HCT116 (cell line): ENCODE measurements around the gene PRKAA1. TPM values are rescaled to one million over a fixed set of nuclear protein-coding genes. Genes with fewer than 3 reads are reported as not detected.

Experiments used
- ATAC-seq: fragments of 200-7000 bp; cut with Tn5 transposase; 2 replicates; pipeline ENCODE4 v1.9.1; 2020; ENCODE audit warnings: mild to moderate bottlenecking, moderate library complexity
- Bru-seq: library from RNA; stranded (reverse); fragments of 400-500 nt; gene quantifications from one replicate; lab custom pipeline; 2021; lab: Mats Ljungman, UMichigan
- BruChase-seq, 2 experiments: library from RNA; stranded (reverse); fragments of 400-500 nt; gene quantifications; one replicate each; lab custom pipeline; 2021; lab: Mats Ljungman, UMichigan
- BruUV-seq: library from RNA; stranded (reverse); fragments of 400-500 nt; replicated peaks from 2 replicates; lab custom pipeline; 2021; lab: Mats Ljungman, UMichigan
- CTCF ChIA-PET: fragments of 300-600 bp; sonication (Branson Sonifier 250); formaldehyde crosslinking; loops from one replicate; lab custom pipeline; 2021; ENCODE audit warnings: antibody characterized with exemption; lab: Charles Lee
- POLR2A ChIA-PET: fragments of 300-600, 350-600 bp; sonication (Branson Sonifier 250); formaldehyde crosslinking; loops from one replicate; lab custom pipeline; 2021; ENCODE audit warnings: antibody characterized with exemption; lab: Charles Lee
- RAD21 ChIA-PET, 2 experiments: fragments of 300-600 bp; sonication (Branson Sonifier 250); formaldehyde crosslinking; loops; one replicate each; lab custom pipeline; 2023; ENCODE audit warnings: low total read pairs in 2 of 2; ENCODE audit not compliant: uncharacterized antibody in 2 of 2, unreplicated experiment in 2 of 2, low non-redundant PET in 1 of 2; lab: Charles Lee
- DNase-seq: peaks from one replicate; pipeline ENCODE4 v3.0.0-alpha.2; 2010; ENCODE audit warnings: low read depth, low spot score
- H2AFZ ChIP-seq: fragments of 200-600 bp; shearing (Covaris generic), sonication (generic); 2 replicates; pipeline ENCODE4 v1.6.1; 2017; ENCODE audit warnings: low read depth, mixed run types, mixed read lengths, antibody characterized with exemption, low read length; ENCODE audit not compliant: poor library complexity, severe bottlenecking
- H3K27ac ChIP-seq: 2 replicates; pipeline ENCODE4 v1.5.1; 2012; ENCODE audit warnings: low read depth, low read length
- H3K27me3 ChIP-seq: fragments of 200-600 bp; sonication (generic); 2 replicates; pipeline ENCODE4 v1.6.1; 2016; ENCODE audit warnings: mixed run types, low read length, mixed read lengths; ENCODE audit not compliant: insufficient read depth
- H3K36me3 ChIP-seq, 2 experiments: fragments of 200-500 bp in 1 of 2; fragments of 200-600 bp in 1 of 2; sonication (Bioruptor generic) in 1 of 2; sonication (generic) in 1 of 2; 2 replicates each; pipeline versions ENCODE4 v1.5.1 to v1.6.1; 2014 to 2016; ENCODE audit warnings: low read length in 2 of 2, inconsistent platforms in 1 of 2, mixed read lengths in 1 of 2, mixed run types in 1 of 2; ENCODE audit not compliant: insufficient read depth in 2 of 2, control insufficient read depth in 1 of 2
- H3K4me1 ChIP-seq, 2 experiments: fragments of 200-600 bp in 1 of 2; sonication (generic) in 1 of 2; 2 replicates each; pipeline versions ENCODE4 v1.5.1 to v1.6.1; 2012 to 2017; ENCODE audit warnings: low read length in 2 of 2, inconsistent platforms in 1 of 2, mild to moderate bottlenecking in 1 of 2, mixed read lengths in 1 of 2, mixed run types in 1 of 2, moderate library complexity in 1 of 2; ENCODE audit not compliant: insufficient read depth in 2 of 2, control insufficient read depth in 1 of 2
- H3K4me2 ChIP-seq: fragments of 200-600 bp; sonication (generic); 2 replicates; pipeline ENCODE4 v1.6.1; 2017; ENCODE audit warnings: mixed run types, low read length, mixed read lengths
- H3K4me3 ChIP-seq, 2 experiments: fragments of 200-600 bp in 1 of 2; sonication (generic) in 1 of 2; replicated peaks in 1 of 2; 2 replicates each; pipeline ENCODE4 v1.5.1; 2011 to 2016; ENCODE audit warnings: low read length in 2 of 2, control low read depth in 1 of 2, low read depth in 1 of 2, mild to moderate bottlenecking in 1 of 2, mixed read lengths in 1 of 2, mixed run types in 1 of 2
- H3K79me2 ChIP-seq: fragments of 200-600 bp; sonication (generic); 2 replicates; pipeline ENCODE4 v1.6.1; 2017; ENCODE audit warnings: mild to moderate bottlenecking, mixed run types, low read length, moderate library complexity, mixed read lengths; ENCODE audit not compliant: insufficient read depth
- H3K9ac ChIP-seq: fragments of 200-600 bp; sonication (generic); 2 replicates; pipeline ENCODE4 v1.6.1; 2016; ENCODE audit warnings: low read length, mixed read lengths
- H3K9me2 ChIP-seq: fragments of 200-600 bp; sonication (generic), shearing (Covaris generic); 2 replicates; pipeline ENCODE4 v1.6.1; 2017; ENCODE audit warnings: mixed run types, mild to moderate bottlenecking, moderate library complexity; ENCODE audit not compliant: insufficient read depth
- H3K9me3 ChIP-seq, 2 experiments: fragments of 200-500 bp in 1 of 2; fragments of 200-600 bp in 1 of 2; sonication (Bioruptor generic) in 1 of 2; sonication (generic) in 1 of 2; 2 replicates each; pipeline ENCODE4 v1.6.1; 2014 to 2017; ENCODE audit warnings: low read length in 2 of 2, mixed read lengths in 2 of 2, inconsistent platforms in 1 of 2, low read depth in 1 of 2, mild to moderate bottlenecking in 1 of 2, mixed run types in 1 of 2, moderate library complexity in 1 of 2; ENCODE audit not compliant: control insufficient read depth in 1 of 2, insufficient read depth in 1 of 2
- H4K20me1 ChIP-seq: fragments of 200-600 bp; sonication (generic), shearing (Covaris generic); 2 replicates; pipeline ENCODE4 v1.6.1; 2017; ENCODE audit warnings: mixed run types, mild to moderate bottlenecking, moderate library complexity; ENCODE audit not compliant: insufficient read depth
- CBX3 ChIP-seq: IDR thresholded peaks from 2 replicates; pipeline ENCODE4 v1.6.1; 2012; ENCODE audit warnings: low read depth
- EGR1 ChIP-seq: IDR thresholded peaks from 2 replicates; pipeline ENCODE4 v1.6.1; 2012; ENCODE audit warnings: low read depth
- ELF1 ChIP-seq: IDR thresholded peaks from 2 replicates; pipeline ENCODE4 v1.6.1; 2012; ENCODE audit warnings: low read depth, borderline replicate concordance
- POLR2AphosphoS5 ChIP-seq: IDR thresholded peaks from 2 replicates; pipeline ENCODE4 v1.6.1; 2011; ENCODE audit warnings: mild to moderate bottlenecking, low read depth, low read length, moderate library complexity
- SIN3A ChIP-seq: IDR thresholded peaks from 2 replicates; pipeline ENCODE4 v1.6.1; 2012; ENCODE audit warnings: low read depth
- TCF7L2 ChIP-seq: IDR thresholded peaks from 2 replicates; pipeline ENCODE4 v1.7.0; 2011; ENCODE audit warnings: borderline replicate concordance, inconsistent platforms; ENCODE audit not compliant: insufficient read depth, insufficient read length; ENCODE audit errors: extremely low read depth
- YY1 ChIP-seq: IDR thresholded peaks from 2 replicates; pipeline ENCODE4 v1.6.1; 2011; ENCODE audit warnings: low read length, low read depth, moderate library complexity, mild to moderate bottlenecking; ENCODE audit not compliant: insufficient replicate concordance; ENCODE audit errors: extremely low read depth
- ZFX ChIP-seq: fragments of 450-650 bp; IDR thresholded peaks from 2 replicates; pipeline ENCODE4 v1.6.1; 2017
- intact Hi-C: fragments of 100-400 bp; cut with micrococcal nuclease; formaldehyde crosslinking; loops from 2 replicates; pipeline ENCODE4 v1.10.0; 2022
- long read RNA-seq: library from polyadenylated mRNA; unstranded; transcript quantifications from one replicate; pipeline ENCODE4 v2.0.0, GENCODE V29; 2021; ENCODE audit not compliant: unreplicated experiment
- polyA plus RNA-seq: library from polyadenylated mRNA; unstranded; fragments of >200 nt; gene quantifications from 2 replicates; pipeline ENCODE4 v1.2.1, GENCODE V29; 2012; ENCODE audit warnings: missing spikeins
- total RNA-seq: library from RNA; stranded (reverse); gene quantifications from one replicate; pipeline ENCODE4 v1.2.1, GENCODE V29; 2021; ENCODE audit not compliant: unreplicated experiment
- TF ChIP-seq, protein P1 (sequence below): IDR thresholded peaks from 2 replicates; pipeline ENCODE4 v1.6.1; 2012
- TF ChIP-seq, protein P2 (sequence below), 3 experiments: fragments of 200-600 bp in 1 of 3; sonication (generic) in 1 of 3; IDR thresholded peaks in 2 of 3; conservative IDR thresholded peaks in 1 of 3; 2 replicates each; pipeline ENCODE4 v1.5.1; 2012 to 2017; ENCODE audit warnings: low read depth in 2 of 3, low read length in 2 of 3, antibody characterized with exemption in 1 of 3, borderline replicate concordance in 1 of 3, control low read depth in 1 of 3, mild to moderate bottlenecking in 1 of 3, mixed read lengths in 1 of 3, mixed run types in 1 of 3, moderate library complexity in 1 of 3; ENCODE audit not compliant: insufficient read depth in 1 of 3

The PRKAA1 gene
- 53.5 TPM for total RNA-seq
- 16.5 and 18.9 TPM in 2 replicates for polyA plus RNA-seq
- Bru-seq, nascent RNA, result percentile 88 among the genes with signal in this experiment
- BruChase-seq, experiment 1, labeled RNA remaining after a 6-hour chase, result percentile 90 among the genes with signal in this experiment
- BruChase-seq, experiment 2, labeled RNA remaining after a 2-hour chase, result percentile 92 among the genes with signal in this experiment
- long read RNA-seq, full-length matches to known transcripts, result 22 of 39 reads
- long read RNA-seq, partial matches to known transcripts, result 4 of 39 reads
- long read RNA-seq, other reads (novel, unspliced or antisense), result 13 of 39 reads

DNA sequence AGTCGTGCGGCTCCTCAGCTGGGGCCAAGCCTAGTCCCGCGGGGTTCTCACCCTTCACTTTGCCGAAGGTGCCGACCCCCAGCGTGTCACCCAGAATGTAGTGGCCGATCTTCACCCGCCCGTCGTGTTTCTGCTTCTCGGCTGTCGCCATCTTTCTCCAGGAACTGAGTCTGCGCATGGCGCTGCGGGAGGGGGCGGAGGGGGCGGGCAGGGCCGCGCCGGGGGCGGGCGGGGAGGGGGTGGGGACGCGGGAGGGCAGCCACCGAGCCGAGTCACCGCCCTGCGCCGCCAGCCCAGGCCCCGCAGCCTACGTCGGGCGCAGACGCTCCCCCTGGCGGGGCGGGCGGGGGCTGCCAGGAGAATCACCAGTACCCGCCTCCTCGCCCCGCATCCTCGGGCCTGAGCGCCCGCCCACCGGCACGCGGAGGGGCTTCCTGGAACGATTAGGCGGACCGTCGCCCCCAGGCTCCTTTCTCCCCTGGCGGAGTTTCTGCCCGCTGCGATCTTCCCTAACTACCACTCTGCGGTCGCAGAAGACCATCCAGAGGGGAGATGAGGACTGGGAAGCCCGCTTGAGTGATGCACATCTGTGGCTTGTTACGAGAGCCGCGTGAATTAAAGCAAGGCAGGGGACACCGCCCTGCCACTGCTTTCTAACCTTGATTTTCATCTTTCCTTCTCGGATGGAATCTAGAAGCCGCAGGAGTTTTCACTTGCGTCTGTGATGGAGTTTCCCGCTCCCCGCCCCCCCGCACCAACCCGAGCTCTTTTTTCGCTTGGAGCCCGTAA, at the start of gene PRKAA1:
Gene PRKAA1 (minus strand): TSS at position 363 of the 789 bp plus-strand sequence. CDS start 185 bp downstream, at position 178.
- DNase-seq, result peak; percentile 61
- Histone ChIP-seq H3K9ac (peak within 1 kb of the TSS; percentile 81), H3K27me3 (no peaks in the 10 kb centered on the region), H3K79me2 (peaks cover 44% of the 10 kb centered on the region), H2AFZ (peak within 1 kb of the TSS; percentile 98), H3K4me1 (peaks cover 15 to 18% of the 10 kb centered on the region in 2 experiments)
- ChIA-PET RAD21 (interaction anchor here in 1 of 2 experiments (0.6 kb wide), 3 partner anchors 10 to 208 kb away, joined by 3 to 5 read pairs (median 5); no protein-coding TSS in a partner anchor), POLR2A (interaction anchor here (0.6 kb wide), 2 partner anchors 37 to 266 kb away, joined by 3 to 4 read pairs; partner anchors contain the start of gene RPL37)
- BruUV-seq, result TSS peak; percentile 81
- peak; percentile 42 for TF ChIP-seq EGR1
- TF ChIP-seq ELF1, result no peak
- TF ChIP-seq, protein P1, sequence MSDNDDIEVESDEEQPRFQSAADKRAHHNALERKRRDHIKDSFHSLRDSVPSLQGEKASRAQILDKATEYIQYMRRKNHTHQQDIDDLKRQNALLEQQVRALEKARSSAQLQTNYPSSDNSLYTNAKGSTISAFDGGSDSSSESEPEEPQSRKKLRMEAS, result peak; percentile 65; the same call in 1 of the 2 replicates
- TF ChIP-seq POLR2AphosphoS5, result peak; percentile 84
- 0 out of 2 replicates have a peak, but pooled peaks have one; percentile 13 for TF ChIP-seq CBX3
- TF ChIP-seq YY1, result peak; percentile 90
- no peak; the same call in 1 of the 2 replicates for TF ChIP-seq SIN3A
- 0 out of 2 replicates have a peak, but pooled peaks have one; percentile 32 for TF ChIP-seq ZFX
- TF ChIP-seq, protein P2, sequence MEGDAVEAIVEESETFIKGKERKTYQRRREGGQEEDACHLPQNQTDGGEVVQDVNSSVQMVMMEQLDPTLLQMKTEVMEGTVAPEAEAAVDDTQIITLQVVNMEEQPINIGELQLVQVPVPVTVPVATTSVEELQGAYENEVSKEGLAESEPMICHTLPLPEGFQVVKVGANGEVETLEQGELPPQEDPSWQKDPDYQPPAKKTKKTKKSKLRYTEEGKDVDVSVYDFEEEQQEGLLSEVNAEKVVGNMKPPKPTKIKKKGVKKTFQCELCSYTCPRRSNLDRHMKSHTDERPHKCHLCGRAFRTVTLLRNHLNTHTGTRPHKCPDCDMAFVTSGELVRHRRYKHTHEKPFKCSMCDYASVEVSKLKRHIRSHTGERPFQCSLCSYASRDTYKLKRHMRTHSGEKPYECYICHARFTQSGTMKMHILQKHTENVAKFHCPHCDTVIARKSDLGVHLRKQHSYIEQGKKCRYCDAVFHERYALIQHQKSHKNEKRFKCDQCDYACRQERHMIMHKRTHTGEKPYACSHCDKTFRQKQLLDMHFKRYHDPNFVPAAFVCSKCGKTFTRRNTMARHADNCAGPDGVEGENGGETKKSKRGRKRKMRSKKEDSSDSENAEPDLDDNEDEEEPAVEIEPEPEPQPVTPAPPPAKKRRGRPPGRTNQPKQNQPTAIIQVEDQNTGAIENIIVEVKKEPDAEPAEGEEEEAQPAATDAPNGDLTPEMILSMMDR (IDR thresholded peaks at IDR 0.05 in 2 of 3, conservative IDR thresholded peaks at IDR 0.05 in 1 of 3; ENCODE audit: borderline replicate concordance in 1 of 3, insufficient read depth in 1 of 3, low read depth in 2 of 3, low read length in 2 of 3), result peak in 2 of 3 experiments; percentile 16 to 62; a peak in 3 of 6 replicates
- no peak for TF ChIP-seq TCF7L2
- TF ChIP-seq, all 23 proteins: peak for 7
- H3K9me2 ChIP-seq, result no peaks in the 10 kb centered on the region
- peak within 1 kb of the TSS; percentile 98 for H3K4me2 ChIP-seq
- peaks cover 7% of the 10 kb centered on the region; the same call in 1 of the 2 replicates for H4K20me1 ChIP-seq
- peak within 1 kb of the TSS; percentile 90 for H3K27ac ChIP-seq
- no peaks in the 10 kb centered on the region for H3K9me3 ChIP-seq
- peak; percentile 95 for ATAC-seq
- CTCF ChIA-PET, result interaction anchor here (0.6 to 1.1 kb wide), 5 partner anchors 9 to 1159 kb away, joined by 3 to 5 read pairs (median 4); no protein-coding TSS in a partner anchor
- peak within 1 kb of the TSS; percentile 82 to 87 for H3K4me3 ChIP-seq
- H3K36me3 ChIP-seq, result no peaks in the 10 kb centered on the region; a peak in 1 of 4 replicates
- intact Hi-C loops, result loop anchor here (1.0 kb wide), 1 partner anchor 43 kb away; the partner anchor contains the start of gene TTC33
